HG02885 (cell line): Measurements from ENCODE around the gene SCN4A.

Experiments
- ATAC-seq: cut with Tn5 transposase; IDR thresholded peaks from one replicate; pipeline ENCODE4 v1.9.1; 2021; ENCODE audit warnings: mild to moderate bottlenecking; ENCODE audit not compliant: unreplicated experiment, poor library complexity

SCN4A gene

DNA sequence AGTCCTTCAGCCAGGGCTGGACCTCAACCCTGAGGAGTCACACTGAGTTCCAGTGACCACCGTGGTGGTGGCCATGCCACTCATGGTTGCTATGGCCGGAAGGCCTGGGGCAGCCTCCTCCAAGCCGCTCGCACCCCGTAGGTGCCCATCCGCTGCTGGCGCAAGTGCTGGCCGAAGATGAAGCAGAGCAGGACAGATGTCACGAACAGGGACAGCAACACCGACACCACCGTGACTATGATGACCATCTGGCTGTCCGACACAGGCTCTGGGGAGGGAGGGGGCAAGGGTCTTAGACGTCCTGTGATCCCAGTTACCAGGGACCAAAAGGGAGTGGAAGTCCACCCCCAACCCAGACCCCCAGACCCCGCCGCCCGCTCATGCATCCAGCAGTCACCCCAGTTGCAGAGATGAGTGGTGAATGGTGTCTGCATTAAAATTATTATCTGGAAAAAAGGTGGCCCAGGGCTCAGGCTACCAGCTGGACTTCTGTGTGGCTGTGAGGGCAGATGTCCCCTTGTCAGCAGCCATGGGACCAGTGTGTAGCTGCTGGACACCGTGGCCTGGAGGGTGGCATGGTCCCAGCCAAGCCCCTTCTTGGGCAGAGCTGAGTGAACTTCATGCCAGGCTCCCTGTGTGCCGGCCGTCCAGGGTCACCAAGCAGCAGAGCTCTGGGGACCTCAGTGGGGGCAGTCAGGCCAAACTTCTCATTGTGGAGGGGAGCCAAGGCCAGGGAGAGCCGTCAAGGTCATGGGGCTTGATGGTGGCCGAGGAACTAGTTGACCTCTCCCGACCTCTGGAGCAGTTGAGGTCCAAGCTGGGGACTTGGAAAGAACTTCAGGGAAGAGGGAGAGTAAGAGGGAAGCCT, 30.2 kb upstream of the SCN4A start:
- no peak for ATAC-seq

DNA sequence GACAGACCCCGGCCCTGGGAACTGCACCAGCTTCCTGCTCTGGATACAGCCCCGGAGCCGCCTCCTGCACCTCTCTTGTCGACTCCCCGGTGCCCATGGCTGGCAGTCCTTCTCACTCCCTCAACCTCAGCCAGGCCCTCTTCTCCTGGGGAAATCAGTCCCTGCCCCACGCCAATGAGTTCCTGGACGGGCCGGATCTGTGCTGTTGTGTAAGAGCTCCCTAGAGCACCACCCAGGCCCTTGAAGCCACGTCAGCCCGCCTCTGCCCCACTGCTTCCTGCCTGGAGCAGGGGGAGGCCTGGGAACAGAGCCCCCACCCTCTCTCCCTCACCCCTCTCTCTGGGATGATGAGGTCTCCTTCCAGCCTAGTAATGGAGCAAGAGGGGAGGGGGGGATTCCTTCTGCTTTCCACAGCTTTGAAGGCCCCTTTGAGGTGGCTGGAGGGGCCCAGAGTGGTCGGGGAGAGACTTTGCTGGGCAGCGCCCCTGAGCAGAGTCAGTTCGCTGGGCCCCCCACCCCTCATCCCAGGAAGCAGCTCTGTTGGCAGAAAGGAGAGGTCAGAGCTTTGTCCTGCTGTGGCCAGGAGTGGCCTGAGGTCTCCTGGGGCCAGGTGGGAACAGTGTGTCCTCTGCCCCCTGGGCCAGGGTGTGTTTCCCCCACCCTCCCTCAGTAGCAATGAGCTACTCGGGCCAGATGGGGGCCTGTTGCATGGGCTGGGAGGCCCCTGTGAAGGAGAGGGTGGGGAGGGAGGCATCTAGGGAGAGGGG, 29.2 kb upstream of the SCN4A start:
- no peak for ATAC-seq

GRCh38 chr17:64001091-64001579, 28.4 kb upstream of the SCN4A start:
- ATAC-seq: no peak

DNA sequence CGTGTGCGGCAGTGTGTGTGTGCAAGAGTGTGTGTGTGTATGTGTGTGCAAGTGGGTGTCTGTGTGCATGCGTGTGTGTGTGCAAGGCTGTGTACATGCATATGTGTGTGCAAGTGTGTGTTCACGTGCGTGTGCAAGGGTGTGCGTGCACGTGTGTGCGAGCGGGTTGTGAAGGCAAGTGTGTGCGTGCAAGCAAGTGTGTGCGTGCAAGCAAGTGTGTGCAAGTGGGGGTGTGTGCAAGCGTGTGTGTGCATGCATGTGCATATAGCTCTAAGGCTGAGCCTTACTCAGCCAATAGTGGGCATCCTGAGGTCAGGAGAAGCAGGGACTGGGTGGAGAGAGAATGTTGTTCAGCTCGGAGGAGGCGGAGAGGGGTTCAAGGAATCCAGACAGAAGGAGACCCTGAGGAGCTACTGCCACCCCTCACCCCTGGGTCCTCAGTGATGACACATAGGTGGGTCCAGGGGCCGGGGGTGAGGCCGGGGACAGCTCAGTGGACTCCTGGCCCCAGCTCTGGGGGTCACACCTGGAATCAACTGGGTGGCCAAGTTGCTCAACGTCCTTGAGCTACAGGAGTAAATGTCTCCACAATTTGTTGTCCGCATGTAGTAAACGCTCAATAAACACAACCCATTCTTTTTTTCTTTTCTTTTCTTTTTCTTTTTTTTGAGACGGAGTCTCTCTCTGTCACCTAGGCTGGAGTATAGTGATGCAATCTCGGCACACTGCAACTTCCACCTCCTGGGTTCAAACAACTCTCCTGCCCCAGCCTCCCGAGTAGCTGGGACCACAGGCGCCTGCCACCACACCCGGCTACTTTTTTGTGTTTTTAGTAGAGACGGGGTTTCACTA, 27.2 kb upstream of the SCN4A start:
- no peak for ATAC-seq

DNA sequence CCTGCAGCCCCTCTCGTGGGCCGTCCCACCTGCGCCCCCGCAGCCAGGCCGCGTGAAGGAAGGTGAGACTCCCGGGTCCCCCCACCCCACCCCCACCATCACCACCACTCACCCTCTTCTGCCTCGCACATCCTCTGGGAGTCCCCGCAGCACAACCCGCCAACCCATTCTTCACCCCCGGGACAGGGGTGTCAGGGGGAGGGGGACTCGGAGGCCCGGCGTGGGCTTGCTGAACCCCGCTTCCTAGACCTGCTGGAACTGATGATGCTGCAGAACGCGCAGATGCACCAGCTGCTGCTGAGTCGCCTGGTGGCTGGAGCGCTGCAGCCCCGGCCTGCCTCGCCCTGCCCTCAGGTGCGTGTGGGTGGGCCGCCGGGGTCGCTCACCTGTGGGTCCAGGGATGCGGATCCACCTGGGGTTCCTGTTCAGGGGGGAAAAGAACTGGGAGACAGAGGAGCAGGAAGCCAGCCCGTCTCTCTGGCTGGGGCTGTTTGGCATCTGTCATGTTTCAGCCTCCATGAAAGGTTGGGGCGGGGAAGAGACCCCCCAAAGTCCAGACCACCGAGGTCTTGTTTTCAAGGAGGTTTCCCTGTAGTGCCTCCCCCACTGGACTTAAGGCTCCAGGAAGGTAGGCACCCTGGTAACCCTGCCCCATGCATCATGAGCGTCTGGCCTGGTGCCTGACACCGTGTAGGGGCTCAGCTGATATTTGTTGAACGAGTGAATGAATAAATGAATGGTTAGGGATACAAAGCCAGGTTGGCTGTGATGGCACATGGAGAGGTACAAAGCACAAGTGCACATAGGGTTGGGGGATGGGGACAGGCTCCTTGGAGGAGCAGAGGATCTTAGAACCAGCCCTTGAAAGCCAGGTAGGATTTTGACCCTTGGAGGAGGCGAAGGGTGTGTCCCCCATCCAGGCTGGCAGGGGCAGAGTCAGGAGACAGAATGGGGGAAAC, 26.3 kb upstream of the SCN4A start:
- ATAC-seq: no peak

- peak; percentile 60 for ATAC-seq
Observed at GRCh38 chr17:63998050-63998720, 25.5 kb upstream of the SCN4A start, which contains the start of gene PRR29. Gene PRR29, plus strand, starts transcription at chr17:63998351. Its CDS starts 14 bp downstream, at chr17:63998365.

DNA sequence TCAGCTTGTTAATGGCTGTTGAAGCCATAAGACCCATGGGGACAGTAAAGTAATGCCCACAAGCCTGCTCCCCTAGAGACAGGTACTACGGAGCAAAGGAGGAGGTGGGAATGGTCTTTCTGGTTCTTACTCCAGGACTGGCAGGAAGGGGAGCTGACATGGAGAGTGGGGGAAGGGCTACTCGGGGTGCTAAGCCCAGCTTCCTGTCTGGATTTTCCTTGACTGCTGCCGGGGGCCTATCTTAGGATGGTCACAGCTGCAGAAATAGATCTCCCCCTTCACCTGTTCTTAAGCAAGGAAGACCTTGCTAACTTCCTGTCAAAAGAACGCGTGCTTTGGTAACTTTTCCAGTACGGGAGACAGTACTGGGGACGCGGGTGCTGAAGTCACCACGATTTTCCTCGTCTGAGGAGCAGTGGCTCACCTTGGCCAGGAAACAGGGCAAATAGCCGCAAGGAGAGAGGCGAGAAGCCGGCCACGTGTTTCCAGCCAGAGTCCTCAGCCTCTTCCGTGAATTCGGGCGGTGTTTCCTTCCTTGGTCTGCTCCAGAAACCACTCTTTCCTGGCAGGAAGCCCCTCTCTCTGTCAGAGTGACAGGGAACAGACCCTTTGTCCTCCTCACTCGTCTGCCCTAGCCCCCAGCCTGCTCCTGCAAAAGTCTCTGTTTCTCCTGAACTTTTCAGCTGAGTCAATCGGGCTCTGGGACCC, 24.8 kb upstream of the SCN4A start:
- no peak for ATAC-seq

DNA sequence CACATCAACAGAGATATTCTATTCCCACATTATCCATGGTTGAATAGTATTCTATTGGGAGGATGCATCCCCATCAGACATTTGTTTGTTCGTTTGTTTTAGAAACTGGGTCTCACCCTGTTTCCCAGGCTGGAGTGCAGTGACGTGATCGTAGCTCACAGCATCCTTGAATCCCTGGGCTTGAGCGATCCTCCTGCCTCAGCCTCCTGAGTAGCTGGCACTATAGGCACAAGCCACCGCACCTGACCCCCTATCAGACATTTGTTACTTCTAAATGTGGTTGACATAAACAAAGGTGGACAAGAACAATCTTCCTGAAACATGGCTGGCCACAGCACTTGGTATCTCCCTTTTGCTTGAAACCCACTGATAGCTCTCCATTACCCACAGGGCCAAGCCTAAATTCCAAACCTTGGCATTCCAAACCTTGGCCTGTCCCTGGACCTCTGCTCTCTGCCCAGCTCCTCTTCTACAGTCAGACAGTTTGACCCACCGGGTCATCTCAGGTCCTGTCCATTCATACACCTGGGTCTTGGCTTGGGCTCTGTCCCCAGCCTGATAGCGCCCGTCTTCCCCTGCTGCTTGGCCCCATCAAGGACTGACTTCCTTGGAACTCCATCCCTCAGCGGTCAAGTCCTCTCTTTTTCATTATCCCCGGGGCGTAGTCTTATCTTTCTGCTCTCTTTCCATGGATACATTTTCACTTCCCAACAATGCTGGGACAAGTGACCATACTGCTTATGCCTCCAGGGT, 23.9 kb upstream of the SCN4A start:
- no peak for ATAC-seq

DNA sequence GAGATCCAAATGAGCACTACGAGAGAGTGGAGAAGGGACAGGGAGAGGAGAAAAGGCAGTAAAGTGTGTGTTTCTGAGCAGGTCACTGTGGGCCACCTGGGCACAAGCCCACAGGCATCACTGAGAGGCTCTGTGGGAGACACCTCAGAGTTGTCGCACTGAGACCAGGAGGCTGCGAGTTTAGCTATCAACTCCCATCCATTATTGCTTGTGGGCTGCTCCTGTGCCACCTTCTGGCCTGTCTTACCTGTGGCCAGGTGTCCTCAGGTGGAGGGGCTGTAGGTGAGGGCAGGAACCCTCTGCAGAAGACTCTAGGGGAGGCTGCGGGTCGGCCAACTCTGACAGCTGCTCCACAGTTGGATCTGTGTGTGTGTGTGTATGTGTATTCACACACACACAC, 22.9 kb upstream of the SCN4A start:
- no peak for ATAC-seq

DNA sequence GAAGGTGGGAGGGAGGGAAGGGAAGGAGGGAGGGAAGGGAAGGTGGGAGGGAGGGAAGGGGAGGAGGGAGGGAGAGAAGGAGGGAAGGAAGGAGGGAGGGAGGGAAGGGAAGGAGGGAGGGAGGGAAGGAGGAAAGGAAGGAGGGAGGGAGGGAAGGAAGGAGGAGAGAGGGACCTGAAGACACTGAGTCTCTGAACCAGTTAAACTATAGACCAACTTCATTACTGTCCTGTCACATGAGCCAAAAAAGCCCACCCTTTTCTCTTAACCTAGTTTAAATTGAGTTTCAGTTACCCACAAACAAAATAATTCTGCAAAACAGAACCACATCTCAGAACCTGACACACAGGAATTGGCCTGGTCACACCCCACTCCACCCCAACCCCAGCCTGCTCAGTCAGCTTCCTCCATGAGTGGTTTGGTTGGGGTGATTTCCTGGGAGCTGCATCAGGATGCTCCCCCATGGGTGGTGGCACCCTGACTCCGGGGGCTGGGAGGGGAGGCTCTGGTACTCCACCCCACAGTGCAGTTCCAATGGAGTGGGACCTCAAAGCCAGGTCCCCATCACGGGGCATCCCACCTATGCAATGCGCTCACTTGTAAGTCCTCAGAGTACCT, 20.8 kb upstream of the SCN4A start:
- no peak for ATAC-seq

GRCh38 chr17:63991611-63992010, 18.9 kb upstream of the SCN4A start:
- no peak for ATAC-seq

DNA sequence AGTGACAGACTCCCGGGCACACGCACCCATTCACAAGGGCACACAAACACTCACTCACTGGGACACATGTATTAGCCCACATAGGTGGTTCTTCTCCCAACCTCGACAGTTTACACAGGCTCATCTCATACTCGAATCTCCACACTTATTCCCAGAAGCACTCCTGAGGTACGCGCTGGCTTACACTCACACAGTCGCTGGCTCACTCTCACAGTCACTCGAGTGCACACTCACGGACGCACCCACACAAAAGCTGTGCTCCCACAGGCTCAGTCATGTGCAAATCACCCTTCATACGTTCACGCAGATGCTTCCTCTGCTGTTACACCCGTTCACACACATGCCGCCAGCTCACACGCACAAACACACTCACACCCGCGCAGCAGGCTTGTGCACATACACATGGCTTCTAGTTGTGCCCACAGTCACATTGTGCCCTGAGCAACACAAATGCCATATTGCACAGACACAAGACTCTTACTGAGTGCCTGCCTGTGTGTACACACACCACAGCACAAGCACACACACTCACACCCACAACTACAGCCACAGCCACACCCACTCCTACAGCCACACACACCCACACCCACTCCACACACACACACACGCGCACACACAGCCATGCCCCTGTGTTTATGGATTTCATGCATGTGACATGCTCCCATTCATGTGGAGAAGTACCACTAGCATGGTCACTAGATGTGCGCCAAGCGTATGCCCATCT, 17.1 kb upstream of the SCN4A start:
- no peak for ATAC-seq

GRCh38 chr17:63988741-63989621, 16.3 kb upstream of the SCN4A start:
- no peak for ATAC-seq

GRCh38 chr17:63988127-63988478, 15.4 kb upstream of the SCN4A start:
- no peak for ATAC-seq
